Loucy (cell line): ENCODE results near the gene SHMT2.
A peak's percentile ranks its signal among the peaks of the same experiment; 100 is the strongest.

ENCODE experiments used
- H2AFZ ChIP-seq: fragments of 200-600 bp; sonication (generic); 2 replicates; pipeline ENCODE4 v1.6.0; 2016; ENCODE audit warnings: antibody characterized with exemption, mild to moderate bottlenecking, low read length, moderate library complexity
- H3F3A ChIP-seq: fragments of 200-600 bp; 2 replicates; pipeline ENCODE4 v1.6.0; 2016; ENCODE audit warnings: antibody characterized with exemption, low read depth, mild to moderate bottlenecking
- H3K27me3 ChIP-seq: fragments of 200-600 bp; sonication (generic); 2 replicates; pipeline ENCODE4 v1.6.1; 2014; ENCODE audit warnings: low read length, mild to moderate bottlenecking; ENCODE audit not compliant: insufficient read depth, poor library complexity, severe bottlenecking
- H3K36me3 ChIP-seq: fragments of 200-600 bp; sonication (generic); 2 replicates; pipeline ENCODE4 v1.6.1; 2016; ENCODE audit warnings: low read length; ENCODE audit not compliant: insufficient read depth
- H3K4me1 ChIP-seq: fragments of 200-600 bp; sonication (generic); 2 replicates; pipeline ENCODE4 v1.5.1; 2014; ENCODE audit warnings: low read length, mild to moderate bottlenecking; ENCODE audit not compliant: insufficient read depth, poor library complexity, severe bottlenecking
- H3K4me2 ChIP-seq: fragments of 200-600 bp; sonication (generic); 2 replicates; pipeline ENCODE4 v1.6.0; 2014; ENCODE audit warnings: antibody characterized with exemption, low read length, low read depth, mild to moderate bottlenecking; ENCODE audit not compliant: poor library complexity, severe bottlenecking
- H3K4me3 ChIP-seq: fragments of 200-600 bp; sonication (generic); 2 replicates; pipeline ENCODE4 v1.5.1; 2014; ENCODE audit warnings: low read length, mild to moderate bottlenecking, mixed read lengths; ENCODE audit not compliant: poor library complexity, severe bottlenecking
- H3K79me2 ChIP-seq: fragments of 200-600 bp; sonication (generic); 2 replicates; pipeline ENCODE4 v1.6.1; 2014; ENCODE audit warnings: low read length; ENCODE audit not compliant: insufficient read depth
- H3K9ac ChIP-seq: fragments of 200-600 bp; sonication (generic); 2 replicates; pipeline ENCODE4 v1.6.0; 2014; ENCODE audit warnings: mild to moderate bottlenecking, low read depth, low read length, moderate library complexity; ENCODE audit not compliant: poor library complexity, severe bottlenecking
- H3K9me2 ChIP-seq: fragments of 200-600 bp; sonication (generic); replicated peaks from 2 replicates; pipeline ENCODE4 v1.6.1; 2016; ENCODE audit warnings: low read depth, low read length, mixed read lengths
- H3K9me3 ChIP-seq: fragments of 200-600 bp; sonication (generic); 2 replicates; pipeline ENCODE4 v1.6.1; 2014; ENCODE audit warnings: mild to moderate bottlenecking, antibody characterized with exemption, low read length, low read depth; ENCODE audit not compliant: insufficient read depth
- H4K20me1 ChIP-seq: fragments of 200-600 bp; sonication (generic); 2 replicates; pipeline ENCODE4 v1.6.0; 2014; ENCODE audit warnings: antibody characterized with exemption, low read length, mild to moderate bottlenecking; ENCODE audit not compliant: insufficient read depth, poor library complexity, severe bottlenecking
- EZH2phosphoT487 ChIP-seq: fragments of 200-600 bp; IDR thresholded peaks from 2 replicates; pipeline ENCODE4 v1.6.1; 2018; ENCODE audit warnings: antibody characterized with exemption, mild to moderate bottlenecking, moderate library complexity, borderline replicate concordance
- TF ChIP-seq, protein P1 (sequence below): fragments of 200-600 bp; sonication (generic); conservative IDR thresholded peaks from 2 replicates; pipeline ENCODE4 v1.5.1; 2014; ENCODE audit warnings: mild to moderate bottlenecking, antibody characterized with exemption, low read length

The SHMT2 gene

DNA sequence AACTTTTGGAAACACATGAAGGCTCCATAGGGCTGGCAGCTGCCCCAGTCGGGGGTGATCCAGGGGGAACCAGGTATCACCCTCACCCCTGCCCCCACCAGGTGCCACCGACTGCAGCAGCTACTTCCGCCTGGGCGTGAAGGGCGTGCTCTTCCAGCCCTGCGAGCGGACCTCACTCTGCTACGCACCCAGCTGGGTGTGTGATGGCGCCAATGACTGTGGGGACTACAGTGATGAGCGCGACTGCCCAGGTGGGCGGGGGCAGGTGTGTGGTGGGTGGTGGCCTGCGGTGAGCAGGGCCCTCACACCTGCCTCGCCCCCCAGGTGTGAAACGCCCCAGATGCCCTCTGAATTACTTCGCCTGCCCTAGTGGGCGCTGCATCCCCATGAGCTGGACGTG, 35.3 kb upstream of the SHMT2 start:
- H3K4me2 ChIP-seq, result no peak overlapping the region
- no peaks in the 10 kb centered on the region for H4K20me1 ChIP-seq
- H3K4me3 ChIP-seq, result no peak overlapping the region
- H3K36me3 ChIP-seq, result no peaks in the 10 kb centered on the region; the same call in 1 of the 2 replicates
- no peaks in the 10 kb centered on the region for H3F3A ChIP-seq
- no peaks in the 10 kb centered on the region for H3K9me2 ChIP-seq
- TF ChIP-seq EZH2phosphoT487, result no peak
- TF ChIP-seq, protein P1, sequence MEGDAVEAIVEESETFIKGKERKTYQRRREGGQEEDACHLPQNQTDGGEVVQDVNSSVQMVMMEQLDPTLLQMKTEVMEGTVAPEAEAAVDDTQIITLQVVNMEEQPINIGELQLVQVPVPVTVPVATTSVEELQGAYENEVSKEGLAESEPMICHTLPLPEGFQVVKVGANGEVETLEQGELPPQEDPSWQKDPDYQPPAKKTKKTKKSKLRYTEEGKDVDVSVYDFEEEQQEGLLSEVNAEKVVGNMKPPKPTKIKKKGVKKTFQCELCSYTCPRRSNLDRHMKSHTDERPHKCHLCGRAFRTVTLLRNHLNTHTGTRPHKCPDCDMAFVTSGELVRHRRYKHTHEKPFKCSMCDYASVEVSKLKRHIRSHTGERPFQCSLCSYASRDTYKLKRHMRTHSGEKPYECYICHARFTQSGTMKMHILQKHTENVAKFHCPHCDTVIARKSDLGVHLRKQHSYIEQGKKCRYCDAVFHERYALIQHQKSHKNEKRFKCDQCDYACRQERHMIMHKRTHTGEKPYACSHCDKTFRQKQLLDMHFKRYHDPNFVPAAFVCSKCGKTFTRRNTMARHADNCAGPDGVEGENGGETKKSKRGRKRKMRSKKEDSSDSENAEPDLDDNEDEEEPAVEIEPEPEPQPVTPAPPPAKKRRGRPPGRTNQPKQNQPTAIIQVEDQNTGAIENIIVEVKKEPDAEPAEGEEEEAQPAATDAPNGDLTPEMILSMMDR, result no peak
- H3K9ac ChIP-seq, result no peak overlapping the region
- no peaks in the 10 kb centered on the region for H3K27me3 ChIP-seq
- H3K9me3 ChIP-seq, result no peaks in the 10 kb centered on the region
- H2AFZ ChIP-seq, result no peak overlapping the region
- H3K4me1 ChIP-seq, result peaks cover 17% of the 10 kb centered on the region
- no peaks in the 10 kb centered on the region for H3K79me2 ChIP-seq

DNA sequence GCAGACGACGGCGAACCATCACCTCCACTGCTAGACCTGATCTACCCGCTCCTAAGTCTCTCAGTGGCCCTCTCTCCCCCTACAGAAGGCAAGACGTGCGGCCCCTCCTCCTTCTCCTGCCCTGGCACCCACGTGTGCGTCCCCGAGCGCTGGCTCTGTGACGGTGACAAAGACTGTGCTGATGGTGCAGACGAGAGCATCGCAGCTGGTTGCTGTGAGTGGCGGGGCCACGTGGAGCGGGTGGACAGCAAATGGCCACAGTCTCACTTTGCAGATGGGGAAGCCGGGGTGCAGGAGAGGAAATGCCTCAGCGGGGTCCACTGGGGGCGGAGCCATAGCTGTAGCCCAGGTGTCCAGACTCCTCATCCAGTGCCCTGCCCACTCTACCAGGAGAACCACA, 34.3 kb upstream of the SHMT2 start:
- Histone ChIP-seq H3K4me1 (peaks cover 17% of the 10 kb centered on the region), H3K9me3 (no peaks in the 10 kb centered on the region), H3K4me2 (peak overlapping the region; percentile 62), H2AFZ (no peak overlapping the region), H3K36me3 (no peaks in the 10 kb centered on the region; the same call in 1 of the 2 replicates), H3K27me3 (no peaks in the 10 kb centered on the region), H3K79me2 (no peaks in the 10 kb centered on the region), H3F3A (no peaks in the 10 kb centered on the region), H3K9me2 (no peaks in the 10 kb centered on the region), H3K9ac (no peak overlapping the region), H4K20me1 (no peaks in the 10 kb centered on the region), H3K4me3 (peak overlapping the region; percentile 40)
- no peak for TF ChIP-seq EZH2phosphoT487
- TF ChIP-seq, protein P1, result no peak

DNA sequence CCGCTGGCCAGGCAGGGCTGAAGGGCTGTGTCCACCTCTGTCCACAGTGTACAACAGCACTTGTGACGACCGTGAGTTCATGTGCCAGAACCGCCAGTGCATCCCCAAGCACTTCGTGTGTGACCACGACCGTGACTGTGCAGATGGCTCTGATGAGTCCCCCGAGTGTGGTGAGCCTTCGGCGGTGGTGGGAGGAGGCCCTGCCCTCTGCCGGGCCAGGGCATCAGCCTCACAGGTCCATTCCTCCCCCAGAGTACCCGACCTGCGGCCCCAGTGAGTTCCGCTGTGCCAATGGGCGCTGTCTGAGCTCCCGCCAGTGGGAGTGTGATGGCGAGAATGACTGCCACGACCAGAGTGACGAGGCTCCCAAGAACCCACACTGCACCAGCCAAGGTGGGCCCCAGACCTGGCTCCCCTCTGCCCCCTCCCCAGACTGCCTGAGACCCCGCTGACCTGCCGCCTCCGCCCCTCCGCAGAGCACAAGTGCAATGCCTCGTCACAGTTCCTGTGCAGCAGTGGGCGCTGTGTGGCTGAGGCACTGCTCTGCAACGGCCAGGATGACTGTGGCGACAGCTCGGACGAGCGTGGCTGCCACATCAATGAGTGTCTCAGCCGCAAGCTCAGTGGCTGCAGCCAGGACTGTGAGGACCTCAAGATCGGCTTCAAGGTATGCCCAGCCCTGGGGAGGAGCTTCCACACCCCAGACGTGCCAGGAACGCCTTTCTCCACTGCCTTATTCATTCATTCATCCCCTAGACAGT, 33.7 kb upstream of the SHMT2 start:
- H3K79me2 ChIP-seq, result no peaks in the 10 kb centered on the region
- no peak overlapping the region; the same call in 1 of the 2 replicates for H2AFZ ChIP-seq
- H3K4me2 ChIP-seq, result peak overlapping the region; percentile 62
- no peaks in the 10 kb centered on the region for H3F3A ChIP-seq
- H3K4me3 ChIP-seq, result peak overlapping the region; percentile 40
- H3K27me3 ChIP-seq, result no peaks in the 10 kb centered on the region
- TF ChIP-seq, protein P1, result peak; percentile 37; the same call in 1 of the 2 replicates
- no peak for TF ChIP-seq EZH2phosphoT487
- no peaks in the 10 kb centered on the region; the same call in 1 of the 2 replicates for H3K36me3 ChIP-seq
- H4K20me1 ChIP-seq, result no peaks in the 10 kb centered on the region
- peak overlapping the region; percentile 46 for H3K9ac ChIP-seq
- H3K4me1 ChIP-seq, result peaks cover 17% of the 10 kb centered on the region
- no peaks in the 10 kb centered on the region for H3K9me3 ChIP-seq
- no peaks in the 10 kb centered on the region for H3K9me2 ChIP-seq
